Measurements from ENCODE around the gene PTPRN2. TPM values are rescaled to one million over a fixed set of nuclear protein-coding genes. Genes with fewer than 3 reads are reported as not detected.

Gene PTPRN2
- total and polyA plus RNA-seq, 2 of the 13 experiments (the other 11 are each of a cell fraction or from before 2014, with no cell fraction given), result 2.5 to 24.2 TPM

- no peak for TF ChIP-seq RXRB (CRISPR knock-in tag; IDR thresholded peaks at IDR 0.05; ENCODE audit: borderline replicate concordance)
- TF ChIP-seq ZBTB43 (CRISPR knock-in tag; conservative IDR thresholded peaks at IDR 0.05), result no peak
- TF ChIP-seq, protein P1, sequence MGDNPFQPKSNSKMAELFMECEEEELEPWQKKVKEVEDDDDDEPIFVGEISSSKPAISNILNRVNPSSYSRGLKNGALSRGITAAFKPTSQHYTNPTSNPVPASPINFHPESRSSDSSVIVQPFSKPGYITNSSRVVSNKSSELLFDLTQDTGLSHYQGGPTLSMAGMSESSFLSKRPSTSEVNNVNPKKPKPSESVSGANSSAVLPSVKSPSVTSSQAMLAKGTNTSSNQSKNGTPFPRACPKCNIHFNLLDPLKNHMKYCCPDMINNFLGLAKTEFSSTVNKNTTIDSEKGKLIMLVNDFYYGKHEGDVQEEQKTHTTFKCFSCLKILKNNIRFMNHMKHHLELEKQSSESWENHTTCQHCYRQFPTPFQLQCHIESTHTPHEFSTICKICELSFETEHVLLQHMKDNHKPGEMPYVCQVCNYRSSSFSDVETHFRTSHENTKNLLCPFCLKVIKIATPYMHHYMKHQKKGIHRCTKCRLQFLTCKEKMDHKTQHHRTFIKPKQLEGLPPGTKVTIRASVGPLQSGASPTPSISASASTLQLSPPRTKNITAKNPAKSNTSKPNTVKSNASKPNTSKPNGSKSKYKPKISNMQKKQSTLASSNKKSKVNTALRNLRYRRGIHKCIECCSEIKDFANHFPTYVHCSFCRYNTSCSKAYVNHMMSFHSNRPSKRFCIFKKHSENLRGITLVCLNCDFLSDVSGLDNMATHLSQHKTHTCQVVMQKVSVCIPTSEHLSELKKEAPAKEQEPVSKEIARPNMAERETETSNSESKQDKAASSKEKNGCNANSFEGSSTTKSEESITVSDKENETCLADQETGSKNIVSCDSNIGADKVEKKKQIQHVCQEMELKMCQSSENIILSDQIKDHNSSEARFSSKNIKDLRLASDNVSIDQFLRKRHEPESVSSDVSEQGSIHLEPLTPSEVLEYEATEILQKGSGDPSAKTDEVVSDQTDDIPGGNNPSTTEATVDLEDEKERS (CRISPR knock-in tag; IDR thresholded peaks at IDR 0.05), result no peak
- TF ChIP-seq ZNF362 (CRISPR knock-in tag; IDR thresholded peaks at IDR 0.05; ENCODE audit: borderline replicate concordance), result no peak
These were observed 790.8 kb downstream of the PTPRN2 start (continued) for GRCh38 chr7:157796846-157797245.

DNA sequence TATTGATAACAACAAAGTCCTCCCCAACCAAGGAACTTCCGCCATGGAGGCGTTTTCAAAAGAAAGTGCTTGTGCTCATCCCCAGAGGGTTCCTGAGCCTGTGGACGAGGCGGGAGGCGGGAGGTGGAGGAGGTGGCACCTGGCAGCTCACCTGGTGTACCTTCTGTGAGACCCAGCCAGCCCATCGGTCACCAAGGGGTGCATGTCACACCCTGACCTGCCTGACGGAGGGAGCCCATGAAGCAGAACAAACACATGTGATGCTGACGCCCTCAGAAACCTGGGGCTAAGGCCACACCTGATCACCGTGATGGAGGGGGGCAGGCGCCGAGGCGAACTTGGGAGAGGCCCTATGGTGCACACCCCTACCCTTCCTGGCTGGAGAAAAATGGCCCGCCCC is 792.0 kb downstream of the PTPRN2 start:
- BruUV-seq (replicated peaks), result no TSS peak
- no peak overlapping the region for H3K27ac ChIP-seq (ENCODE audit: extremely low read length, insufficient read depth, low read length)
- no peak for ATAC-seq

More for the DNA sequence above, 792.0 kb downstream of the PTPRN2 start:
- TF ChIP-seq ARHGAP35 (CRISPR knock-in tag; IDR thresholded peaks at IDR 0.05; ENCODE audit: borderline replicate concordance) (no peak), SIX1 (CRISPR knock-in tag; IDR thresholded peaks at IDR 0.05; ENCODE audit: borderline replicate concordance) (no peak), ZIK1 (CRISPR knock-in tag; IDR thresholded peaks at IDR 0.05; ENCODE audit: borderline replicate concordance, low read depth) (no peak), FUBP1 (CRISPR knock-in tag; IDR thresholded peaks at IDR 0.05; ENCODE audit: borderline replicate concordance) (no peak), BORCS8-MEF2B (CRISPR knock-in tag; IDR thresholded peaks at IDR 0.05) (no peak), SRSF4 (IDR thresholded peaks at IDR 0.05; ENCODE audit: low read depth, low read length, poor library complexity, severe bottlenecking) (no peak), MTF1 (CRISPR knock-in tag; IDR thresholded peaks at IDR 0.05) (no peak), SATB2 (CRISPR knock-in tag; IDR thresholded peaks at IDR 0.05) (no peak), SMAD9 (CRISPR knock-in tag; IDR thresholded peaks at IDR 0.05) (no peak)
- H3K4me1 ChIP-seq (ENCODE audit: insufficient read depth, low read length), result no peaks in the 10 kb centered on the region
- H4K20me1 ChIP-seq (ENCODE audit: insufficient read depth, low read length), result peaks cover 6% of the 10 kb centered on the region; the same call in 1 of the 2 replicates
- in situ Hi-C loops (cut with HindIII; ENCODE audit: extremely low pct_ligation_motif_present, low pct_unique_long_range_greater_than_20kb), result no loop called here
- DNase-seq (ENCODE audit: low spot score) (no peak), FAIRE-seq (no peak)
- H3K9ac ChIP-seq (ENCODE audit: insufficient read depth, low read depth, low read length), result no peak overlapping the region
- CTCF ChIA-PET (ENCODE audit: low intra/inter-chr PET ratio, low total read pairs), result no interaction called here
- WGBS (ENCODE audit: low lambda C conversion rate), result 41% methylated on average over 6 of the region's 13 CpGs
- H3K9me3 ChIP-seq (ENCODE audit: low read length), result no peaks in the 10 kb centered on the region
- H2AFZ ChIP-seq (ENCODE audit: low read length), result no peak overlapping the region
- POLR2A ChIA-PET, result no interaction called here
- peaks cover 0 to 43% of the 10 kb centered on the region in 2 experiments; a peak in 3 of 5 replicates for H3K27me3 ChIP-seq (ENCODE audit: control insufficient read depth in 1 of 2, insufficient read depth in 2 of 2, low read length in 2 of 2)
- intact Hi-C loops (cut with micrococcal nuclease; ENCODE audit: unreplicated experiment), result no loop called here
- H3K36me3 ChIP-seq (replicated peaks in 1 of 2; ENCODE audit: control insufficient read depth in 1 of 2, insufficient read depth in 2 of 2, low read length in 2 of 2), result no peaks in the 10 kb centered on the region
- no peak overlapping the region for H3K4me2 ChIP-seq (ENCODE audit: low read depth, low read length)
- H3K4me3 ChIP-seq (replicated peaks in 1 of 3; ENCODE audit: insufficient read depth in 1 of 3, low read depth in 2 of 3, low read length in 3 of 3), result no peak overlapping the region
- H3K79me2 ChIP-seq (ENCODE audit: insufficient read depth, low read length), result no peaks in the 10 kb centered on the region
